Activated naive CD4-positive, alpha-beta T cell treated with anti-CD3 and anti-CD28 coated beads, Interleukin-2, amount 50 U/mL, for 16 hours (primary cell): ENCODE data around the gene SAFB2.
A peak's percentile ranks its signal among the peaks of the same experiment; 100 is the strongest.
"Not testable (repeated sequence)": the region's sequence is repeated elsewhere in the genome, so short reads cannot be mapped to it uniquely, and the experiment has no call there.

ENCODE experiments used
- DNase-seq: peaks from one replicate; pipeline ENCODE4 v3.0.0-alpha.2; 2020

The SAFB2 gene

DNA sequence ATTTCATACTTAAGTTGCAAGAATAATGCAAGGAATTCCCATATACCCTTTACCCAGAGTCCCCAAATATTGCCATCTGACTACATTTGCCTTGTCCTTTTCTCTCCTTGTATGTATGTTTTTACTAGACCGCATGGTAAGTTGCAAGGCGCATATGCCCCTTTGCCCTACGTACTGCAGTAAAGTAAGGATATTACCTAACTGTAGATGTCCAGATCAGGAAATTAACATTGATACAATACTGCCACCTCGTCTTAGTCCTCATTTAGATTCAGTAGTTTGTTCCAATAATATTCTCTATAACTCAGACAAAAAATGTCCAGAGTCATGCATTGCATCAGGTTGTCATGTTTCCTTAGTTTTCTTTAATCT lies 9.7 kb upstream of the SAFB2 start:
- DNase-seq, result no peak

DNA sequence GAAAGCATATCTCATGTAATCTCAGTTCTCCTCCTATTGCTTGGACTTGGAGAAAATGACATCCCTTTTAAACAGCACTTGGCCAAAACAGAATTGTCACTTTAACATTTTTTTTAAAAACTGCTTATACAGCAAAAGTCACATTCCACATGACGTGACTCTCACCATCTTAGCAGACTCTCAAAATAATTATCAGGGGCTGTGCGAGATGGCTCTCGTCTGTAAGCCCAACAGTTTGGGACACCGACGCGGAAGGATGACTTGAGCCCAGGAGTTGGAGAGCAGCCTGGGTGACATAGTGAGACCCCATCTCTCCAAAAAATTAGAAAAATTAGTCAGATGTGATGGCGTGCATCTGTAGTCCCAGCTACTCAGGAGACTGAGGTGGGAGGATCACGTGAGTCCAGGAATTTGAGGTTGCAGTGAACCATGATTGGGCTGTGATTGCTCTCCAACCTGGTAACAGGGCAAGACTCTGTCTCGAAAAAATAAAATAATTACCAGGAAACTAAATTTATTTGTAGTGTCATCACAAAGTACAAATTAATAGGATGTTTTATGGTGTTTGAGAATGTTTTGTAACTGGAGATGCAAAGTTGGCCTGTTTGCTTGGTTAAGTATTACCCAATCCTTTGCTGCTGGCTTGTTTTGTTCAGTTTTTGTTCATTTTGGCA lies 9.1 kb upstream of the SAFB2 start:
- no peak for DNase-seq

DNA sequence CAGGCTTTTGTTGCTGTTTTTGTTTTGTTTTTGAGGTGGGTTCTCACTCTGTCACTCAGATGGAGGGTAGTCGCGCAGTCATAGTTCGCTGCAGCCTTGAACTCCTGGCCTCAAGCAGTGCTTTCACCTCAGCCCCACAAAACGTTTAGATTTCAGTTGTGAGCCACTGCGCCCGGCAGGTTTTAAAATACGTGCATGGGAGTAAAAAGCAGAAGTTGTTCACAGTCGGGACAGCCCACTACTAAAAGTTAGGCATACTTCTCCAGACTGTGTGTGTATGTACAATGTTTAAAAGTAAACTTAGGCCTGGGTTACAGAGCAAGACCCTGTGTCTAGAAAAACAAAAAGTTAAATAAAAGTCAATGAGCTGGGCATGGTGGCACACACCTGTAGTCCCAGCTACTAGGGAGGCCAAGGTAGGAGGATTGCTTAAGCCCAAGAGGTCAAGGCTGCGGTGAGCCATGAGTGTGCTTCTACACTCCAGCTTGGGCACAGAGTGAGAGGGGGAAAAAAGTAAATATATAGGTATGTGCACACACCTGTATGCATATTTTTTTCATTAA lies 6.4 kb upstream of the SAFB2 start:
- DNase-seq, result no peak

DNA sequence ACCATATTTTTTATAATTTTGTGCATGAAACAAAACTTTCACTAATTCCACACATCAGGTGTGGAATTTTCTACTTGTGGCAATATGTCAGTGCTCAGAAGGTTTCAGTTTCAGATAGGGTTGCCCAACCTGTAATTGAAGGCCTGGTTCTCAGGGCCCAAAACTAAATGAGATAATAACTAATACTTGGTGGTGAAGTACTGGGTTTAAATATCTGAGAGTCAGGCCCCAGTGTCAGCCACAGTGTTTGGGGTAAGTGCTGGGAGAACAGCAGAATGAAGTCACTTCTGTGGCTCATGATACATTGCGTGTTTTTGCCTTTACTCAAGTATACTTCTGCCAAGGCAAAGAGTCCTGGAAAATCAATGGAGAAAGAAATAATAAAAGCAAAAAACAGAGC lies 5.9 kb upstream of the SAFB2 start:
- no peak for DNase-seq

DNA sequence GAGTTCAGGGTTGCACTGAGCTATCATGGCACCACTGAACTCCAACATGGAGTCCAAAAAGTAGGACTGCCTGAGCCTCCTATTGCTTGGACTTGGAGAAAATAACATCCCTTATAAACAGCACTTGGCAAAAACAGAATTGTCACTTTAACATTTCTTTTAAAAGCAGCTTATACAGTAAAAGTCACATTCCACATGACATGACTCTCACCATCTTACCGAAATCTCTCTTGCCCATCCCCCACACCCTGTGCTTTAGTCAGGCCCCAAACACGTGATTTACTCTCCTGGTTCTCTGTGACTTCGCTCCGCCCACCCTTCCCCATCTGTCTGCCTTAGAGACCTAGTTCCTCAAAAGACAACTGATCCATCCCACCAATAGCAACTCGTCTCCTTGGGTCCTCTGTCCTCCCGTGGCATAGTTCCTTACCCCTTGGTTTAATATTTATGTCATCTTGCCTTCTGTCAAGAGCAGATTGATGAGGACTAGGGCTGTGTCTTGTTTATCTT lies 4.9 kb upstream of the SAFB2 start:
- DNase-seq, result peak; percentile 29

DNA sequence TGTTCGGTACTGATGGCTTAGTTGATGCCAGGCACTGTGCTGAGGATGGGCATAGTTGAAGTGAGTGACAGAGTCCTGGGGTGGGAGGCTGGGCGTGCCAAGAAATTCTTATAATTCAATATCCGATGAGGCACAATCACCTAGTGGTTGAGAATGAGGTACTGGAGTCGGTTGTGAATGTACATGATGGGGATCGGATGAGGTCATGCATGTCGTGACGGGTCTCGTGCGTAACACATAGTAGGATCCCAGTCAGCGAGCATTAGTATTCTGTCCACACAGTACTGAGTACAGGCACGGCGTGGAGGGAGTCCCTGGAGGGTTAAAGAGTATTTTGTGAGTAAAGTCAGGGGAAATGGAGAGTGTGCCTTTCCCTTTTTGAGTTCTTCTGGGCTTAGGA lies 3.1 kb upstream of the SAFB2 start:
- no peak for DNase-seq

DNA sequence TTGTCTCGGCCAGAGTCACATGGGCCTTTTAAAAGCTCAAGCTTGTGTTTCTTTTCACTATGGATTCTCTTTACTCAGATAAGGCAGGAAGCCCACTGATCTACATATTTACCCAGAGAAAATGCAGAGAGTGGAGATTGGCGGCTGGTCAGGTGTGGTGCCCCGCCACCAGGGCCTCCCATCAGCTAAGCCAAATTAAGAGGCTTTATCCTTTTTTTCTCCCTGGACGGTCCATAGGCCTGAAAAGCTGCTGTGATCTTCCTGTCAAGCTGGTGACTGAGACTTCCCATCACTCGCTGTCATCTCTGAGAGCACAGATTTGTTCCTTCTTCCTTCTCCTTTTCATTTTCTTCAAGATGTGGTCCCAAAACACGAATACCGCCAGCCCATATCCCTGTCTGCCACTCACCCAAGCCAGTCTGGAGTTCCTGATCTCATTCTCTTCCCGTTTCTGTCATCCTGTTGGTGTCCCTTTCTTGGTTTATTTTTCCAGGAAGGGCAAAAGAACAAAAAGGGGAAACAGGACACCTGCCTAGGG lies 2.2 kb upstream of the SAFB2 start:
- no peak for DNase-seq

DNA sequence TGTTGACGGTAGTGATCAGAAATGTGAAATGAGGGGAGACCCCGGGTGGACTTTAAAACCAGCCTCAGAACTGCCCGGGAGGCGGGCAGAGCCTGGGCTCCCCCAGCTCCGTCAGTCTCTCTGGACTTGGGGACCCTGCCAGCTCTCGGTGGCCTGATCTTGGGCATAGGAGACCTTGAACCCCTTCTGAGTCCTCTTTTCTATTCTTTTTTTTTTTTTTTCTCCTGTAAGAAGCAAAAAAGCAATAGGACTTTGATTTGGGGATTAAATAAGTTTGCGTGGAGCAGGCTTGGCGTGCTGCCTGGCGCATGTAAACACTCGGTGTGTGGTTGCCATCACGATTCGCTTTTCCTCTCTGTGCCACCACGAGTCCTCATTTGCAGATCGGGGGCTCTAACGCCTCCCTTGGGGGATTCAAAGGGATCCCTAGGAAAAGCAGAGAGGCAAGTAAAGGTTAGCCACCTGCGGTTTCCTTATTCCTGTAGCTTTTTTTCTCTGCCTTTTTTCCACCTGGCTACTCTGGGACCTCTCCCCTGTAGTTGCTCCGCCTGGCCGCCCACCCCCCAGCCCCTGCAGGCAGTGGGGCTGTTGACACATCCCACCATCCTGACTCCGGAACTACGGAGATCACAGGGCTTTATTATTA lies 1.6 kb upstream of the SAFB2 start:
- peak; percentile 25 for DNase-seq

DNA sequence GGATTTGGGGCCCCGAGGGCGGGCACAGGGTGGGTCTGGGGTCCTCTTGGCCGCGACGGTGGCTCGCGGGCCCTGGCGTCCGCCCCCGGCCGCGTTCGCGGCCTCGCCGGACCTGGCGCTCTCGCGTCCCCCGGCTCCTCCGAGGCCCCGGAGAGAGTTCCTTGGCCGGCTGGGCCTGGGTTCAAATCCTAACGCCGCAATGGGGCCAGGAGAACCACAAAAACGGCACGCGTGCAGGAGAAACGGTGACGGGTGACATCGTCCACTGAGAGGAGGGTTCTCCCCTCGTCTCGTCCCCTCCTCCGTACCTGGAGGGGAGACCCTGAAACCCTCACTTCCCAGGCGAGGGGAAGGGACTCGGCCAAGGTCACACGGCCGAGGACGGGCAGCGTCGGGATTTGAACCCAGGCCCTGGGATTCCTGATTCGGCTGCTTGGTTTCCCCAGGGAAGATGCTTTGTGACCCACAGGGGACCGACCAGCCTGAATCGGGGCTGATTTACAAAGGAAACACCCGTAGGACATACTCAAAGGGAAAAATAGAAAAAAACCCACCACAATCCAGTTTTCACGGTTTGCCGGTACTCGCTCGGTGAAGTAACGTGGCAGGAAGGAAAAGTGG lies 931 bp upstream of the SAFB2 start:
- peak; percentile 33 for DNase-seq

DNA sequence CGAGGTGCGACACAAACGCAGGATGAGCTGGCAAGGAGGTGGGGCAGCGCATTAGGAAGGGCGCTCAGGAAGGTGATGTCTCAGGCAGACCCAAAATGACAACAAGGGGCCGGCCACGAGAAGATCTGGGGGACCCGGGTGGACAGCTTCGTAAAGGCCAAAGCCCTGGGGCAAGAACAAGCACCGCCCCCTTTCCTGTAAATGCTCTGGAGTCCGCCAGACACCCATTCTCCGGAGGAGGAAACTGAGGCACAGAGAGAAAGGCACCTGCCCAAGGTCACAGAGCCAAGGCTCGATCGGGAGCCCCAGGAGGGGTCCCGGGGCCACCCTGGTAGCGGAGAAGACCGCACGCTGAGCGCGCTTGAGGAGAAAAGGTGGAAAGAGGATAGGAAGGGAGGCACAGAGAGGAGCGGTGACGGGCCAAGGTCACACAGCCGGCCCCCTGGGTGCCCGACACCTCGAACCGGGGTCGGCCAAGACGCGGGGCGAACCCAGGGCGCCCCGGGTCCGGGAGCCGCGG lies 571 bp downstream of the SAFB2 start:
- DNase-seq, result peak; percentile 36

DNA sequence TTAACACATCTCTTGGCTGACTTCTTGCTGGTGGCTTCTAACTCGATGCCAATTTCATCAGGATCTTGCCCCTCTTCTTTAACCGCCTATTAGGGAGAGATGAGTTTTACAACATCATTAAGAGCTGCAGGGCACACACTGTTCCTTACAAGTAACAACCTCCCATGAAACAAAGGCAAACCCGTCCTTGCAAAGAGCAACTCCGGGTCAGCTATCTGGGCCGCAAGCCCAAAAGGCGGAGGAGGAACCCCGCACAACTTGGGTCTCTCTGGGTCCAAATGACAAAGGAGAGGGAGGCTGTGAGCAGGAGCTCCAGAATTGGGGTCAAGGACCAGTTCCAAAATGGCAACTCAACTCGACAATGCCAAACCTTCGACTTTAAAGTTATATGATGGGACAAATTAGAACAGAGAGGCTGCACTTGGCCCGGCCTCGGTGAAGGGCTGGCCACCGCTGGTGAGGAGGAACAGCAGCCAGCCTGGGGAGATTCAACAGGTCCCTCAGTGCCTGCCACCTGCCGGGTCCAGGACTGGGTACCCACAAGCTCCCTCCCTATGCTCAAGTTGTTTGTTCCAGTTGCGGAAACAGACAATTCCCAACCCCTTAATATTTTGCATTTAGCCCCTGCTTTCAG lies 1.1 kb downstream of the SAFB2 start:
- DNase-seq, result no peak

DNA sequence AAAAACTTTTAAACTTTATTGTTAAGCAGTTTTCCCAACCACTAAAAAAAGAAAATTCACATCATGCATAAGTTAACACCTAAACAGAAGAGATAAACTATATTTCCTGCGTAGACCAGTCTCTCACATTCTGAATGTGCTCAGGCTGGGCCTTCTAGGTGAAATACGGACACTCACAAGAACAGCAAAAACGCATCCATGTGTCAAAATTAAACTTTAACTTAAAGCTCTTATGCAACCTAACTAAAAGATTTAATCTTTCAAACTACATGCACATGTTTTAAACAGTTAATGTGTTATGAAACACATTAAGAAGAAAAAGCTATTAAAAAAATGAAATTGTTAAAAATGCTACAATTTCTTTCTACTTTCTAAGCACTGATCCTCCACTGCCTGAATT lies 2.6 kb downstream of the SAFB2 start:
- DNase-seq, result no peak

DNA sequence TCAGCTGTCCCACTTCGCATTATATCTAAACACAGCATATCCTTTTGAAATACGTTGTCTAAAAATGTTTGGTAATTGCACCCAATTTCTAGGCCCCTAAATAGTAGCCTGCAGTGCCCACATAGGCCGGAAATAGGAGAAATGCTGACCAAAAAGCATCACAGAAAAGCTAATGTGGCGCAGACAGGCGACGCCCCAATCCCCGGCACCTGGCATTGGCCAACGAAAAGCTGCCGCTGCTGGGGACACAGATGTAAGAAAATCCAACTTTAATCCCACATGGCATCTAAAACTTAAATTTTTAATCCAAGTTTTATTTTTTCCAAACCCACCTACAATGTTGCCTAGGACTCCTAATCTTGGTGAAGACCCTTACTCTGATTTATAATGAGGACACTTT lies 4.0 kb downstream of the SAFB2 start:
- no peak for DNase-seq

DNA sequence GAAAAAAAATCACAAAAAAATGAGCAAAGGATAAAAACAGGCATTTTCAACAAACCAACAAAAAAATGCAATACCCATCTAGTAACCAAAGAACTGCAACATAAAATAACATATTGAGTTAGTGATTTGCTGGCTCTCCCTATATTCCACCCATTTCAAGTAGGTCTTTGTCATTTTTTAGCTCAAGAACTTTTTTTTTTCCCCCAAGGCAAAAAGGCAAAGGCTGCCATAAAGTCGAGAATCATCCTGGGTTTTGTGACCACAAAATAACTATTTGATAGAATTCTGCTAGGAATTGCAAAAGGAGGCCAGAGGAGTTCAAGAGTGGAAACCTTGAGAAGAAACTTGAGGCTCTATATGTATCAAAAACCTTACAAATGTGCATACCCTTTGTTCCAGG lies 5.5 kb downstream of the SAFB2 start:
- no peak for DNase-seq

DNA sequence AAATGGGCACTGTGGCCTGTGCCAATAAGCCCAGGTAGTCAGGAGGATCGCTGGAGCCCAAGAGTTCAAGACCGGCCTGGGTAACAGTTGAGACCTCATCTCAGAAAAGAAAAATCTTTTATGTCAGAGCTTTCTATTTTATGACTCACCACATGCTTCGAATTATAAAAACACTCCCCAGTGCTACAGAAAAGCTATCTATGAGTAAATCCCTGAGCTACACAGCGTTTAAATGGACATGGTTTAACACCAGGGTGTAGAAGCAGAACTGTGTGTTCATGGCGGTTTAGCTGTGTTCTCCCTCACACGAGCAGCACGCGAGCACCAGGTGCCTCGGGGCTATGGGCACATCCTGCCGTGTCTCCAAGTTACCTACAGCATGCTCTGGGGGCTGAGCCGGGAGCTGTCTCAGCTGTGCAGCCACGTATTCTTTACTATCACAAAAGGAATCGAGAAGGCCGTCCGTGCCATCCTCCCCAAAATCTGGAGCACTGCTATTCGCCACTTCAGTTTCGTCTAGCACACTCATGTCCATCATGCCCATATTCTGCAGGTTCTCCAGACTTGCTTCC lies 6.7 kb downstream of the SAFB2 start:
- DNase-seq, result no peak

DNA sequence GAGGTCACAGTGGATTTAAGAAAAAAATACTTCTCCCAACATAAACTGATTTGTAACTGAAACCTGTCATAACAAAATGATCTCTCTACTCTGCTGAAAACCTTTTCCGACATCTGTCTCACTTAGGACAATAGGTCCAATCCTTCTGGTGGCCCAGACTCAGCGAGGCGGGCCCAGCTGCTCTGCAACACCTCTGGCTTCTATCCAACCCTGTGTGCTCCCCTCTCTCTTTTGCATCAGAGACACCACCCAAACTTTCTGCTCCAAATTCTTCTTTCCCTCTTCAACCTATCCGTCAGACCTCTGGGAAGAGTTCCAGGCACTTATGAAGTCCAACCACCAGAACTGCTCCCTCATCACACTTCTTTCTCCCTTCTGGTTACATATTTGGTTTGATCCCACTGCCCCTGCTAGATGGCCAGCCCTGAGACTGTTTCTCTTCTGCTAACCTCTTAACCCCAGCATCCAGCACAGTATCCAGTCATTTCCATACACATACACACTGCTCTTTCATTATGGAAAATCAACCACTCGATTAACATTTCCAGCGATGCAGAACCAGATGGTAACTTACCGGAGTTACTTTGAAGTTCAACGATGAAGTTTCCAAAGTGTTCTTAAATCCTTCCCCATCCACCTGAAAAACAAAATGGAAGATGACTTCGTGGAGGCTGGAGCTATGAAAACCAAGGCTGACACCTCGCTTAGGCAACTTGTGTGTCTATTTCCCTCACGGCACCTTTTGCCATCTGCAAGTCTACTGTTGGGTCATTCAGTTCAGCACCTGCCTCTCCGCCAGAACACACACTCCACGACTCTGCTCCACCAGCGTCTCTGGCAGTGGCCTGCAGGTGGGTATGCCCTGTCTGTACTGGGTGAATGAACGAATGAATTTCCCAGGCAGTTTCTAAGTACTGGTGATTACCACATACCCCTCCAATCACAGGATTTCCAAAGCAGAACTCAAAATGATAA lies 9.4 kb downstream of the SAFB2 start:
- no peak for DNase-seq

DNA sequence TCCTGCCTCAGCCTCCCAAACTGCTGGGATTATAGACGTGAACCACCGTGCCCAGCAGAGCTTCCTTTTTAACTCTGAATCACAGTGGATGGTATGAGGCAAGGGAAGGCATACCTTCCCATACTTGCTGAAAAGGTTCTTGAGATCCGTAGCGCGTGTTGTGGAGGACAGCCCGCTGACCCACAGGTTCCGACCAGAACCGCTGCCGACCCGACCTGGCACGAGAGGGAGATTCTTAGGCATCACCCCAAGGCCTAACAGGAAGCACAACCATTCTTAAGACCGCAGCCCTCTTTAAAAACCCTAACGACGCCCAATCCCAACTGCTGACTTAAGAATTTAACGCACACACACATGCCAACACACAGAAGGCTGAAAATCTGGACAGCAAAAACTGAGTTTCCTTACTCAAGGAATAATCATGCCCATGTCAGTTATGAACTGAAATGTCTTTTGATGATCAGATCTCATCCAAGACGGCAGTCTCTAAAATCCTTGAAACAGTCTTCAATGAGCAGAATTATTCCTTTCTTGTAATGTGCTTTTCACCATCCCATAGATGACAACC lies 12.6 kb downstream of the SAFB2 start:
- DNase-seq, result no peak

DNA sequence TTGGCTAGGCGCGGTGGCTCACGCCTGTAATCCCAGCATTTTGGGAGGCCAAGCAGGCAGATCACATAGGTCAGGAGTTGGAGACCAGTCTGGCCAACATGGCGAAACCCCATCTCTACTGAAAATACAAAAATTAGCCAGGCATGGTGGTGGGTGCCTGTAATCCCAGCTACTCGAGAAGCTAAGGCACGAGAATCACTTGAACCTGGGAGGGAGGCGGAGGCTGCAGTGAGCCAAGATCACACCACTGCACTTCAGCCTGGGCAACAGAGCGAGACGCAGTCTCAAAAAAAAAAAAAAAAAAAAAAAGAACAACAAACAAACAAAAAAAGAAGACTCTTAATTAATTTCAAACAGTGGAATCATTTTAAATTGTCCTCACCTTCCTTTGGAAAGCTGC lies 13.8 kb downstream of the SAFB2 start:
- DNase-seq, result not testable (repeated sequence)

DNA sequence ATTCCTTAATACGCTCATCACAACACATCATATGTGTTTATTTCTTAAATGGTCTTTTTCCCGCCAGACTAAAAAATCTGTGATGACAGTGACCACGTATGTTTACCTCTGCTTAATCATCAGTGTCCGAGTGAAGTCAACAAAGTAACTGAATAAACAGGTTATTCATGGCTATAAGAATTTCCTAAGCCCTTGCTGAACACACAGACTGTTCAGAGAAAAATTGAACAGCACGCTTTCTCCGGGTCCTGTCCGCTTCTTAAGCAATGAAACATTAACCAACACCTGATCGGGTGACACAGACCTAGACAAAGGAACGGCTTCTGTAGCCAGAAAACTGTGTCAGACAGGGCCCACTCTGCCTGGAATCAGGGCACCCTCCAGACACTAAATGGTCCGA lies 14.3 kb downstream of the SAFB2 start:
- DNase-seq, result no peak

DNA sequence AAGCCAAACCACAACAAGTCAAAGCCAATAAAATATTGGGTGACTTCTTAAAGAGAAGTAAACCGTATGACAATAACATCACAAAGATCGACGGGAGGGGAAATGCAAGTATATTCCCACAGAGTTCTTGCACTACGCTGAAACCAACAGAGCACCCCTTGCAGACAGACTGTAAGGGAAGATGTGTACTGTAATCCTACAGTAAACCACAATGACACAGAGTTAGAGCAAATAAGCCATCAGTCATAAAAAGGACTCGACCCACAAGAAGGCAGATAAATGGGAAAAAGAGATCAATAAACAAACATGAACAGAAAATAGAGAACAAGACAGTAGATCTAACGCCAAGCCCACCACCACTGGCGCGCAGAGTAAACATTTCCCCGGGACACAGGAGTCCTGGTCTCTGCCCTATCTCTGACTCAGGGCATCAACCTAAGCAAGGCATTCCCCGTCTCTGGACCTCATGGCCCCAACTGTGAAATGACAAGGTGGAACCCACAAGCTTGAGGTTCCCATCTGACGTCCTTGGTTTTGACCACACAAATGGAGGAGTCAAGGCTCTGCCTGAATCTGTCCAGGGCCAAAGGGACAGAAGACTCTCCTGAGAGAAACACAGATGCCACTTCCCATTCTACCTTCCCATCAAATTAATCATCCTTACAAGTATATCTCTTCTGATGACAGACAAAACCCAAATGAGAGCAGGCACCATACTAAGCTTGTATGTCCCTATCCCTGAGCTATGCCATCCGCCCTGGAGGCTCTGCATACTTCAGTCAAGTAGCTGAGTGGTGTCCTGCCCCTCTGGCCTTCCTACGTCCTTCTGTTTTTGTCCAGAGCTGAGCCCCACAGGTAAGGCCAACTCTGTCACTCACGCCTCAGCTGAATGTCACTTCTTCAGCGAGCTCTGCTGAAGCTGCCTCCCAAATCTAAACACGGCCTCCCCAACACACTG lies 15.0 kb downstream of the SAFB2 start:
- no peak for DNase-seq
